A172 (cell line): ENCODE results near the gene ADGRV1. TPM values are rescaled to one million over a fixed set of nuclear protein-coding genes. Genes with fewer than 3 reads are reported as not detected.
"Not testable (repeated sequence)": the region's sequence is repeated elsewhere in the genome, so short reads cannot be mapped to it uniquely, and the experiment has no call there.

Source experiments
- DNase-seq: peaks from one replicate; pipeline ENCODE4 v3.0.0-alpha.2; 2015; ENCODE audit warnings: low spot score
- total RNA-seq: library from RNA; depleted of rRNA; stranded (reverse); fragments of >200 nt; shearing (Covaris generic); gene quantifications from 2 replicates; pipeline ENCODE4 v1.2.3, GENCODE V29; 2014

The ADGRV1 gene
- total RNA-seq, 1 experiment from 2014 or later = not detected

DNA sequence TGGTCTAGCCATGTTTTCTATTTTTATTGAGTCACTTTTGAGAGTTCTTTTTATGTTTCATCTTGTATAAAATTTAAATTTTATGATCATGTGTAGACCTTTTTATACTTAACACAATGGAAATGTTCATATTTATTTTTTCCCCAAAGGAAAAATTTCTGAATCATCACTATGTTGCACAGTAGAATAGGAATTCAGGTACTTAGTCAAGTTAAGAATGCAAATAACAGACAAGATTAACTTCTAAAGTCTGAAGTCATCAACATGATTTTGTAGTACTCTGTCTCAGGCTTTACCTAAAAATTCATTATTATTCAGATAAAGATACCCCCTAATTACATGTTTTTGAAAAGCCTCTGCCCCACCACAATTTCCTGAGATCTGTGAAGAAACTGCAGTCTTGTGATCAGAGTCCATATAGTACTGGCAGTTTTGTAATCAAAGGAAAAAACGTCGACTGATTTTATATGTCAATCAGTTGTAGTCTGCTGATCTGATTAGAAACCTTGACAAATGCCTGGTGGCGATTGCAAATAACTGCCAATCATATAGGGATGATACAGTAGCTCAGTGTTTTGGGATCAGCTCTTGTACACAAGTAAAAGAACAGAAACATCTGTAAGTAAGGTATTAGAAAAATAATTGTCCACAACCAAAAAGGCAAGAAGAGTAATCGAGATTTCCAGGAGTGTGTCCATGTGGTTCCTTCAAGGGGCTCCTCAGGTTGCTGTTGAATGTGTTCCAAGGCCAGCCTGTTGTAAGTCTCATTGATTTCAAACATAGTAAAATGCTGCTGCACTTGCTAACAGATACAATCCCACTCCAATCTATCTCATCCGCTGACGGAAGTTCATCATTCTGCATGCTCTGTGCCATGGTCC, 472.2 kb downstream of the ADGRV1 start:
- DNase-seq = no peak

DNA sequence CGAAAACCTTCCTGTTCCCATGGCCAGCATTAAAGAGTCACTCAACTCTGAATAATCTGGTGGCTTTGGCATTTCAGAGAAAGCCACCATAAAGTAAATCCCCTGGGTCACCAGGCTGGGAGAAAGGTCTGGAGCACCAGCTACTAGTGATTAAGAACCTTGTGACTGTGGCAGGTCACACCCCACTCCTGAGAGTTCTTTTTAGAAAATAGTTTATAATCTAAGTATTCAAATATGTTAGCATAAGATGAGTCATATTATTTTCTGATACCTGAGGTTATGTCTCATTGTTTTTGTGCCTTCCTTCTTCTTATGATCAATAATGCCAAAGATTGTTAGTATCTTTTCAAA, 472.8 kb downstream of the ADGRV1 start:
- no peak for DNase-seq

DNA sequence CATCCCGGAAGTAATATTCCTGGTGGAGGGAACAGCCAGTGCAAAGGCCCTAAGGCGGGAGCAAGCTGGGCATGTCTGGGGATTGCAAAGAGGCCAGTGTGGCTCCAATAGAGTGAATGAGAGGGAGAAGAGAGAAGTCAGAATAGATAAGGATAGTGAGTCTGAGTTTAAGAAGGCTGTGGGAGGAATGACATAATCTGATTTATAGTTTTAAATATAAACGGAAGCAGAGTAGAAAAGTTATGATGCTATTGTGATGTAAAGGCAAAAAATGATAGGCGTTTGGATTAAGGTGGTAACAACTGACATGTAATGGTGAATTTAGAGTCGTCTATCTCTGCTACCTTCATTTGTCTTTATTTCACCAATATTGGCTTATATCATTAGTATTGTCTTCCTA, 473.5 kb downstream of the ADGRV1 start:
- DNase-seq = no peak

- no peak for DNase-seq
Observed at GRCh38 chr5:91033370-91033769, 474.8 kb downstream of the ADGRV1 start.

- no peak for DNase-seq
Observed at GRCh38 chr5:91038180-91038808, 479.7 kb downstream of the ADGRV1 start.

DNA sequence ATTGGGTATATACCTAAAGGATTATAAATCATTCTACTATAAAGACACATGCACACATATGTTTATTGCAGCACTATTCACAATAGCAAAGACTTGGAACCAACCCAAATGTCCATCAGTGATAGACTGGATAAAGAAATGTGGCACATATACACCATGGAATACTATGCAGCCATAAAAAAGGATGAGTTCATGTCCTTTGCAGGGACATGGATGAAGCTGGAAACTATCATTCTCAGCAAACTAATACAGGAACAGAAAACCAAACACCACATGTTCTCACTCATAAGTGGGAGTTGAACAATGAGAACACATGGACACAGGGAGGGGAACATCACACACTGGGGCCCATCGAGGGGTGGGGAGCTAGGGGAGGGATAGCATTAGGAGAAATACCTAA, 482.5 kb downstream of the ADGRV1 start:
- not testable (repeated sequence) for DNase-seq

- DNase-seq = no peak
Observed at GRCh38 chr5:91042247-91042935, 483.8 kb downstream of the ADGRV1 start.

DNA sequence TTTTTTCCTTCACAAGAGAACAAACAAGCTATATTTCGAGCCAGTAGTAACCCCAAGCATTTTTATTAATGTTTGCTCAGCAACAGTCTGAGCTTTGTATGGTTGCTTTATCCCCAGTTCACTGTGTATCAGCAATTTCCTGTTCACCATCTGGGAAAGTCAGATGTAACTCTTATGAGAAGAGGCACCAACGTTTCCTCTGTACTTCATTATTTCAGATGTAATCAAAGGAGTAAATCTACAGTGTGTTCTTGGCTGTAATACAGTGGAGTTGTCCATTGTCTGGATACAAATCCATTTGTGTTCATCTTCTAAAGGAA, 484.3 kb downstream of the ADGRV1 start:
- DNase-seq = no peak

GRCh38 chr5:91048073-91048472, 489.5 kb downstream of the ADGRV1 start:
- no peak for DNase-seq

GRCh38 chr5:91049112-91049511, 490.5 kb downstream of the ADGRV1 start:
- DNase-seq = no peak

GRCh38 chr5:91049800-91050199, 491.2 kb downstream of the ADGRV1 start:
- peak; percentile 17 for DNase-seq

- not testable (repeated sequence) for DNase-seq
Observed at GRCh38 chr5:91052411-91052810, 493.8 kb downstream of the ADGRV1 start.

DNA sequence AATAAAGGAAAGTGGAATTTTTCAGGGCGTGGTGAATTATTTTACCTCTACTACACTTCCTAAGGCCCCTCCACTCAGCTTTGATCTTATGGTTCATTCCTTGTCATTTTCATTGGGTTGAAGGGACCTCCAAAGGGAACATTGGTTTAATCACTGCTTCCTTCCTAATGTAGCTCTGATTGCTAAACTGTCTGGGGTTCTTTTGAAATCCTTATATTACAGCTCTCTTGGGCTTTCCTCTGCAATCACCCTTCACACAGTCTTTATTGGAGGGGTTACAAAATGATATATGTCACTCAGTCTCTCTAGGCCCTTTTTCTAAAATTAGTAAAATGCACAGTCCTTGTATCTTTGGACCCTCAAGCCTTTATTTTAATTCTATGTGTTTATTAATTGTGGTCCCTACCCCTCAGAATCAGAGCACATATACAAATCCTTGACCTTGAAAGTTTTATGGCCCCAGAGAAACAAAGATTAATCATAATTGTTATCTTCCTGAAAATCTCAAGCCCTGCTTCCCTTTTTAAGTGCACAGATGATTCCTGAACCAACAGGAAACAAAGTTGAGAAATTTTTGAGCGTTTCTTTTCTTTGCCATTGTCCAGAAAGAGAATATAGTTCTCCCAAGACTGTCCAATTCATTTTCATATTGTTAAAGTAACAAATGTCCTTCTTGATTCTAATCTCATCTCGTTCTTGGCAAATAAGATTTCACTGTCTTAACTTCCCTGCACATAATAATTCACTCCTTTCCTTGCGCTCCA, 494.6 kb downstream of the ADGRV1 start:
- no peak for DNase-seq

DNA sequence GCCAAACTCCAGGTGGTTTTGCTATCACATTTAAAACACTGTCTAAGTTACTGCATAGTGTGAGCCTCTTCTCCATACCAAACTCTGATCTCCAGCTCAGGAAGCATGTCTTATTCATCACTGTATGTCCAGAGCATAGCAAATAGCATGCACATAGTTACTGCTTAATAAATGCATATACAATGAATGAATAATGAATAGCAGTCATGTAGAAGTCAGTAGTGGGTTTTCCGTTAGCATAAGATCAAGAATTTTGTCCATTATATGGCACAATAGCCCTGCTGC, 495.1 kb downstream of the ADGRV1 start:
- DNase-seq = no peak

DNA sequence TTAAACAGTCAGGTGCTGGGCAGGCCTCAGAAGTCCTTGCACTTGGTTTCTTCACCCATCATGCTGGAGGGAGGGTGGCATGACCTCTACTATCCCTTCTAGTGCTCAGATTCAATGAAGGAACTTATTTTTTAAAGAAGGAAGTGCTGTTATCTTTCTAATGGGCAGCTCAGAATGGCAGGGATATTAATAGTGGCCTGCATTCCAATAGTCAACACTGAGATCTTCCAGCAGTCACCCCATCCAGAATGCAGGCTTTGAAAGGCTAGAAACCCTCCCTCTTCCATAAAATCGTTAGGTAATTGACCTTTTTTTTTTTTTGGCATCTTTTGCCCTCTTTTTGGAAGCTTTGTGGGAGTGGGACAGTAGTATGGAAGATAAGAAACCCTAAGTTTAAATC, 499.6 kb downstream of the ADGRV1 start:
- DNase-seq = no peak

DNA sequence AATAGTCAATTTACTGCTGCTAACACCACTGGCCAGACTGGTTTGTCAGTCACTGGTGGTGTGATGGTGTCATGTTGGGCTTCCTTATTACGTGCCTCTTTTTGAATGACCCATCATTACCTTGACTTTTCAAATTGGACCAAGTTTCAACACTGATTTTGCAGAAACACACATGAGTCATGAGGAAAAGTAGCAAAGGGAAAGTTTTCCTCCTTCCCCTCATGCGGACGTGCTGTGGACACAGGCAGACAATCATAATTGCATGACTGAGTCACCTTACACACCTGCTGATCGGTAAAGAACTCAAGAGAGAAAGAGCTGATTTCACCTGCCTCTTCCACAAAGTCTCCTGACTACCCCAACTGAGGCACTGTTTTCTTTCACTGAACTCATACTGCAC, 500.0 kb downstream of the ADGRV1 start:
- DNase-seq = no peak

GRCh38 chr5:91059409-91059808, 500.8 kb downstream of the ADGRV1 start:
- DNase-seq = no peak

GRCh38 chr5:91061094-91061493, 502.5 kb downstream of the ADGRV1 start:
- DNase-seq = no peak

- DNase-seq = no peak
Observed at GRCh38 chr5:91061946-91062562, 503.5 kb downstream of the ADGRV1 start.

DNA sequence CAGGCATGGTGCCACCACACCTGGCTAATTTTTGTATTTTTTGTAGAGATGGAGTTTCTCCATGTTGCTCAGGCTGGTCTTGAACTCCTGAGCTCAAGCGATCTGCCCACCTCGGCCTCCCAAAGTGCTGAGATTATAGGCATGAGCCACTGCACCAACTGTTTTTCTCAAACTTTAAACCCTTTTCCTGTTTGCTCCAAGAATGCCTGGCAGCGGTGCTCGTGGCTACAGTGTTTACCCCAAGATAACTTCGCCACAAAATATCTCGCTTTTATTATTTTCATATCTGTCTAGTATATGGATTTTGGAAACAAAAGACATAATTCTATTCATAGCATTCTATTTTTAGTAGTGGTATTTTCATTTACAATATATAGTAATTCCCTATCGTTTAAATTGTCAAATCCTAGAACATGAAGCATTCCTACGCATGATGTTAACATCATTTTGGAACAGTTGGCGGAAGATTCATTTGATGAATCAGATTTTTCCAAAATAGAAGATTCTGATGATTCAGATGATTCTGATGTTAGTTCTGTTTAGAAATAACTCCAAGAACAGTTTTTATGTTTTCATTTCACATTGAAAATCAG, 504.6 kb downstream of the ADGRV1 start:
- not testable (repeated sequence) for DNase-seq

DNA sequence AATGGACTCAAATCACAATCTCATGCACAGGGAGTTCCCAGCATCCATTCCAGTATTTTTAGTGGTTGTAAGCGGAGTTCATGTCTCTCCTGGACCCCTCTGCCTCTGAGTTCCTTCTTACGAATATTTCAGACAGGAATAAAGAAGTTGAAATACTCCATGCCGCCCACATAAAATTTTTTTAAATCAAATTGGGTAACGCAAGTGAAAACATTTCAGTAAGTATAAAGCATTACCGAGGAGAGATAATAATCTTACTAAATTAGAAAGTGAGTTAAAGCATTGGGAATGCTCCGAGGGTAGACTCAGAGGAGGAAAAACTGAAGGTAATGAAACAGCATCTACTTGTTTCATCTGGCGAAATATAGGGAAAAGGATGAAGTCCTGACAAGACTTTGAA, 506.9 kb downstream of the ADGRV1 start:
- DNase-seq = no peak

- no peak for DNase-seq
Observed at GRCh38 chr5:91069364-91069763, 510.8 kb downstream of the ADGRV1 start.
